ENCODE measurements around the gene PEAR1.

Gene PEAR1

DNA sequence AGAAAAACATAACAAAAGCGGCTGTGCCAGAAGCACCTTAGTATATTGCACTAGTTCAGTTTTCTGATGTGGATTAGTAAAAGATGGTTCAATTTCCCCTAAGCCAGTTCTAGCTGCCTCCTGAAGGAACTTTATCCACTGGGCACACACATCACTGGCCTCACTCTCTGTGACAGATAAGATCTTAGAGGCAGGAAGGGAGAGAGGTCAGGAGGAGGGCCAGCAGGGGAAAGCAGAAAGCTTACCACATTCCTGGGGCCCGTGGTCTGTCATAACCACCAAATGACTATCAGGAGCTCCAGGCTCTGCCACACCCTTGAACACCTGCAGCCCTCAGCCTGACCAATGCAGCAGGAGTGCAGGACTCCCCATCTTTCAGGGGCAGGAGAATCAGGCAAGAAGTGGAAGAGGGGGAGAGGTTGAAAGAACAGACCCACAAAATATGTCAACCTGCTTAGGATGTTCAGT, 64.8 kb downstream of the PEAR1 start:
- peaks cover 10% of the 10 kb centered on the region for H3K4me1 ChIP-seq (ENCODE audit: insufficient read depth, low read length)
- peaks cover 18% of the 10 kb centered on the region for H3K27me3 ChIP-seq (ENCODE audit: insufficient read depth, low read length, poor library complexity)
- ATAC-seq (ENCODE audit: insufficient read depth, low read depth) = no peak
- TF ChIP-seq CTCF (IDR thresholded peaks at IDR 0.05; ENCODE audit: borderline replicate concordance, extremely low read depth, low read length, poor library complexity, severe bottlenecking) = no peak
- TF ChIP-seq EZH2 (IDR thresholded peaks at IDR 0.05; ENCODE audit: borderline replicate concordance, low read depth, low read length, severe bottlenecking) = no peak
- H4K20me1 ChIP-seq (ENCODE audit: insufficient read depth, low read length) = no peaks in the 10 kb centered on the region
- H3K79me2 ChIP-seq (ENCODE audit: insufficient read depth, low read length) = no peaks in the 10 kb centered on the region
- H3K9me3 ChIP-seq (ENCODE audit: insufficient read depth, low read length, severe bottlenecking) = no peaks in the 10 kb centered on the region
- no peak overlapping the region for H3K27ac ChIP-seq (ENCODE audit: low read length)
- no peak overlapping the region for H2AFZ ChIP-seq (ENCODE audit: low read depth, low read length)
- no peak overlapping the region for H3K4me3 ChIP-seq (ENCODE audit: low read depth in 1 of 2, low read length in 2 of 2)
- H3K36me3 ChIP-seq (ENCODE audit: insufficient read depth, low read length) = no peaks in the 10 kb centered on the region
- no peak overlapping the region for H3K9ac ChIP-seq (ENCODE audit: low read depth, low read length)
- DNase-seq = no peak
- no peak overlapping the region for H3K4me2 ChIP-seq (ENCODE audit: insufficient read depth, low read length)

GRCh38 chr1:156959414-156959813, 65.9 kb downstream of the PEAR1 start:
- H3K27me3 ChIP-seq (ENCODE audit: insufficient read depth, low read length, poor library complexity) = peaks cover 18% of the 10 kb centered on the region
- no peaks in the 10 kb centered on the region for H3K9me3 ChIP-seq (ENCODE audit: insufficient read depth, low read length, severe bottlenecking)
- TF ChIP-seq EZH2 (IDR thresholded peaks at IDR 0.05; ENCODE audit: borderline replicate concordance, low read depth, low read length, severe bottlenecking) = no peak
- no peak for TF ChIP-seq CTCF (IDR thresholded peaks at IDR 0.05; ENCODE audit: borderline replicate concordance, extremely low read depth, low read length, poor library complexity, severe bottlenecking)
- ATAC-seq (ENCODE audit: insufficient read depth, low read depth) (no peak), DNase-seq (no peak)
- H3K9ac ChIP-seq (ENCODE audit: low read depth, low read length) = no peak overlapping the region
- H3K79me2 ChIP-seq (ENCODE audit: insufficient read depth, low read length) = no peaks in the 10 kb centered on the region
- H3K27ac ChIP-seq (ENCODE audit: low read length) = no peak overlapping the region
- no peaks in the 10 kb centered on the region for H3K36me3 ChIP-seq (ENCODE audit: insufficient read depth, low read length)
- H2AFZ ChIP-seq (ENCODE audit: low read depth, low read length) = no peak overlapping the region
- no peak overlapping the region for H3K4me3 ChIP-seq (ENCODE audit: low read depth in 1 of 2, low read length in 2 of 2)
- H3K4me2 ChIP-seq (ENCODE audit: insufficient read depth, low read length) = no peak overlapping the region
- H3K4me1 ChIP-seq (ENCODE audit: insufficient read depth, low read length) = peaks cover 20% of the 10 kb centered on the region
- no peaks in the 10 kb centered on the region for H4K20me1 ChIP-seq (ENCODE audit: insufficient read depth, low read length)

GRCh38 chr1:156959925-156960324, 66.4 kb downstream of the PEAR1 start:
- Histone ChIP-seq H3K79me2 (ENCODE audit: insufficient read depth, low read length) (no peaks in the 10 kb centered on the region), H3K4me1 (ENCODE audit: insufficient read depth, low read length) (peaks cover 20% of the 10 kb centered on the region), H2AFZ (ENCODE audit: low read depth, low read length) (no peak overlapping the region), H4K20me1 (ENCODE audit: insufficient read depth, low read length) (no peaks in the 10 kb centered on the region), H3K4me3 (ENCODE audit: low read depth in 1 of 2, low read length in 2 of 2) (no peak overlapping the region), H3K9ac (ENCODE audit: low read depth, low read length) (no peak overlapping the region), H3K9me3 (ENCODE audit: insufficient read depth, low read length, severe bottlenecking) (no peaks in the 10 kb centered on the region), H3K36me3 (ENCODE audit: insufficient read depth, low read length) (no peaks in the 10 kb centered on the region), H3K27me3 (ENCODE audit: insufficient read depth, low read length, poor library complexity) (peaks cover 22% of the 10 kb centered on the region), H3K4me2 (ENCODE audit: insufficient read depth, low read length) (no peak overlapping the region), H3K27ac (ENCODE audit: low read length) (no peak overlapping the region)
- TF ChIP-seq CTCF (IDR thresholded peaks at IDR 0.05; ENCODE audit: borderline replicate concordance, extremely low read depth, low read length, poor library complexity, severe bottlenecking) = no peak
- no peak for TF ChIP-seq EZH2 (IDR thresholded peaks at IDR 0.05; ENCODE audit: borderline replicate concordance, low read depth, low read length, severe bottlenecking)
- no peak for DNase-seq
- ATAC-seq (ENCODE audit: insufficient read depth, low read depth) = no peak

DNA sequence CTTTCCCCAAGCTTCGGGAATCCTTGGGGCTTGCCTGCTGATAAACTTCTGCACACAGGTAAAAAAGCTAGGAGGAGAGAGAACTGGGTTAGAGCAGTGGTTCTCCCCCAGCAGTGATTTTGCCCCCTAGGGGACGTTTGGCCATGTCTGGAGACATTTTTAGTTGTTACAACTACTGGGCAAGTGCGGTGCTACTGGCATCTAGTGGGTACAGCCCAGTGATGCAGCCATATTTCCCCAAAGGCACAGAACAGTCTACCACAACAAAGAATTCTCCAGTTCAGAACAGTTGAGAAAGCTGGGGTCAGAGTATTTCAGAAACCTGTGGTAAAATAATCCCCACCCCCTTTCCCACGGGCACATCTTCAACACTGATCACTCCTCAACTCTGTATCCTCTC, 68.2 kb downstream of the PEAR1 start:
- Histone ChIP-seq H3K4me2 (ENCODE audit: insufficient read depth, low read length) (no peak overlapping the region), H4K20me1 (ENCODE audit: insufficient read depth, low read length) (no peaks in the 10 kb centered on the region)
- peak; percentile 57 for DNase-seq

More for the DNA sequence above, 68.2 kb downstream of the PEAR1 start:
- Histone ChIP-seq H3K27me3 (ENCODE audit: insufficient read depth, low read length, poor library complexity) (peaks cover 29% of the 10 kb centered on the region), H3K36me3 (ENCODE audit: insufficient read depth, low read length) (no peaks in the 10 kb centered on the region), H3K4me1 (ENCODE audit: insufficient read depth, low read length) (peaks cover 20% of the 10 kb centered on the region), H3K4me3 (ENCODE audit: low read depth in 1 of 2, low read length in 2 of 2) (no peak overlapping the region), H3K79me2 (ENCODE audit: insufficient read depth, low read length) (no peaks in the 10 kb centered on the region), H3K9me3 (ENCODE audit: insufficient read depth, low read length, severe bottlenecking) (no peaks in the 10 kb centered on the region), H3K27ac (ENCODE audit: low read length) (no peak overlapping the region), H2AFZ (ENCODE audit: low read depth, low read length) (no peak overlapping the region), H3K9ac (ENCODE audit: low read depth, low read length) (no peak overlapping the region)
- TF ChIP-seq CTCF (IDR thresholded peaks at IDR 0.05; ENCODE audit: borderline replicate concordance, extremely low read depth, low read length, poor library complexity, severe bottlenecking) (peak; percentile 61), EZH2 (IDR thresholded peaks at IDR 0.05; ENCODE audit: borderline replicate concordance, low read depth, low read length, severe bottlenecking) (no peak)
- peak; percentile 82 for ATAC-seq (ENCODE audit: insufficient read depth, low read depth)
